GM18951 (cell line): ENCODE measurements around the gene NUDT3.
"Not testable (repeated sequence)": the region's sequence is repeated elsewhere in the genome, so short reads cannot be mapped to it uniquely, and the experiment has no call there.

Experiments used
- POLR2A ChIP-seq: IDR thresholded peaks from 4 replicates; pipeline ENCODE4 v1.6.1; 2011; ENCODE audit warnings: mild to moderate bottlenecking; ENCODE audit not compliant: insufficient read length, insufficient read depth; ENCODE audit errors: extremely low read depth
- in situ Hi-C: fragments of 300-500 bp; cut with MboI; formaldehyde crosslinking; loops from one replicate; pipeline ENCODE4 v1.12.0; 2022; ENCODE audit warnings: low sequenced_read_pairs, mixed read lengths, inconsistent platforms; ENCODE audit not compliant: unreplicated experiment

The NUDT3 gene

GRCh38 chr6:34280216-34280615 lies 112.3 kb downstream of the NUDT3 start:
- in situ Hi-C loops = no loop called here

GRCh38 chr6:34278833-34279232 lies 113.6 kb downstream of the NUDT3 start:
- in situ Hi-C loops = no loop called here
- no peak for TF ChIP-seq POLR2A

More at GRCh38 chr6:34280216-34280615, 112.3 kb downstream of the NUDT3 start:
- TF ChIP-seq POLR2A = no peak

- in situ Hi-C loops = no loop called here
- TF ChIP-seq POLR2A = no peak
Observed at GRCh38 chr6:34277763-34278112, 114.7 kb downstream of the NUDT3 start.

- TF ChIP-seq POLR2A = no peak
- in situ Hi-C loops = no loop called here
Observed at GRCh38 chr6:34276881-34277762, 115.3 kb downstream of the NUDT3 start.

- TF ChIP-seq POLR2A = no peak
- in situ Hi-C loops = no loop called here
Observed at GRCh38 chr6:34276191-34276590, 116.3 kb downstream of the NUDT3 start.

GRCh38 chr6:34275128-34275804 lies 117.2 kb downstream of the NUDT3 start:
- in situ Hi-C loops = no loop called here
- TF ChIP-seq POLR2A = no peak

- in situ Hi-C loops = no loop called here
- TF ChIP-seq POLR2A = no peak
Observed at GRCh38 chr6:34274129-34274528, 118.3 kb downstream of the NUDT3 start.

- no peak for TF ChIP-seq POLR2A
- in situ Hi-C loops = no loop called here
Observed at GRCh38 chr6:34273242-34273805, 119.1 kb downstream of the NUDT3 start.

- in situ Hi-C loops = no loop called here
- TF ChIP-seq POLR2A = no peak
Observed at GRCh38 chr6:34272013-34272926, 120.2 kb downstream of the NUDT3 start.

DNA sequence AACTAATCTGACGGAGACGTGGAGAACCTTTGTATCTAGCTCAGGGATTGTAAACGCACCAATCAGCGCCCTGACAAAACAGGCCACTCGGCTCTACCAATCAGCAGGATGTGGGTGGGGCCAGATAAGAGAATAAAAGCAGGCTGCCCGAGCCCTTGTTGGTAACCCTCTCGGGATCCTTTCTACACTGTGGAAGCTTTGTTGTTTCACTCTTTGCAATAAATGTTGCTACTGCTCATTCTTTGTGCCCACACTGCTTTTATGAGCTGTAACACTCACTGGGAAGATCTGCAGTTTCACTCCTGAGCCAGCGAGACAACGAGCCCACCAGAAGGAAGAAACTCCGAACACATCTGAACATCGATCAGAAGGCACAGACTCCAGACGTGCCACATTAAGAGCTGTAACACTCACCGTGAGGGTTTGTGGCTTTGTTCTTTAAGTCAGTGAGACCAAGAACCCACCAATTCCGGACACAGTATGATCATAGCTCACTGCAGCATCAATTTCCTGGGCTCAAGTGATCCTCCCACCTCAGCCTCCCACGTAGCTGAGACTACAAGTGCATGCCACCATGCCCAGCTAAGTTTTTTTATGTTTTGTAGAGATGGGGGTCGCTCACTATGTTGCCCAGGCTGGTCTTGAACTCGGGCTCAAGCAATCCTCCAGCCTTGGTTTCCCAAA lies 122.7 kb downstream of the NUDT3 start:
- in situ Hi-C loops = not testable (repeated sequence)

DNA sequence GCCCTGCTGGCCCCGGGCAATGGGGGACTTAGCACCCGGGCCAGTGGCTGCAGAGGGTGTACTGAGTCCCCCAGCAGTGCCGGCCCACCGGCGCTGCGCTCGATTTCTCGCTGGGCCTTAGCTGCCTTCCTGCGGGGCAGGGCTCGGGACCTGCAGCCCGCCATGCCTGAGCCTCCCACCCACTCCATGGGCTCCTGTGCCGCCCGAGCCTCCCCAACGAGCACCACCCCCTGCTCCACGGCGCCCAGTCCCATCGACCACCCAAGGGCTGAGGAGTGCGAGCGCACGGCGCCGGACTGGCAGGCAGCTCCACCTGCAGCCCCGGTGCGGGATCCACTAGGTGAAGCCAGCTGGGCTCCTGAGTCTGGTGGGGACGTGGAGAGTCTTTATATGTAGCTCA lies 123.3 kb downstream of the NUDT3 start:
- in situ Hi-C loops = not testable (repeated sequence)

GRCh38 chr6:34267746-34268145 lies 124.7 kb downstream of the NUDT3 start:
- no peak for TF ChIP-seq POLR2A
- in situ Hi-C loops = no loop called here

GRCh38 chr6:34263484-34263883 lies 129.0 kb downstream of the NUDT3 start:
- in situ Hi-C loops = not testable (repeated sequence)
